Common myeloid progenitor, CD34-positive (primary cell): Measurements from ENCODE around the gene TSPAN12.

Source experiments
- CTCF ChIA-PET: fragments of 350-600 bp; sonication (Branson Sonifier 250); formaldehyde crosslinking; loops from one replicate; lab custom pipeline; 2021; ENCODE audit warnings: antibody characterized with exemption; lab: Charles Lee
- POLR2A ChIA-PET: fragments of 350-600 bp; sonication (Branson Sonifier 250); formaldehyde crosslinking; loops from one replicate; lab custom pipeline; 2021; ENCODE audit warnings: antibody characterized with exemption; lab: Charles Lee
- DNase-seq, 3 donors: peaks; one replicate each; pipeline versions ENCODE4 v3.0.0 to v3.0.0-alpha.2; 2013
- H3K27ac ChIP-seq, 2 experiments: 1 replicate in 1 of 2; 2 replicates in 1 of 2; pipeline ENCODE4 v1.7.0; 2013; ENCODE audit warnings: inconsistent platforms in 2 of 2, low read length in 2 of 2, mild to moderate bottlenecking in 2 of 2, low read depth in 1 of 2, moderate library complexity in 1 of 2; ENCODE audit not compliant: severe bottlenecking in 2 of 2, insufficient read depth in 1 of 2, poor library complexity in 1 of 2
- H3K27me3 ChIP-seq, 5 experiments: replicated peaks in 2 of 5; 1 replicate in 3 of 5; 2 replicates in 2 of 5; pipeline versions ENCODE4 v1.6.1 to v1.7.0; 2013; ENCODE audit warnings: low read length in 4 of 5, mild to moderate bottlenecking in 2 of 5, moderate library complexity in 2 of 5, inconsistent platforms in 1 of 5; ENCODE audit not compliant: insufficient read depth in 5 of 5, control insufficient read depth in 4 of 5
- H3K36me3 ChIP-seq, 4 experiments: 1 replicate in 2 of 4; 2 replicates in 2 of 4; pipeline versions ENCODE4 v1.6.1 to v1.7.0; 2013; ENCODE audit warnings: low read length in 3 of 4, control low read depth in 1 of 4, mild to moderate bottlenecking in 1 of 4; ENCODE audit not compliant: control insufficient read depth in 4 of 4, insufficient read depth in 4 of 4
- H3K4me1 ChIP-seq, 4 experiments: 1 replicate in 3 of 4; 2 replicates in 1 of 4; pipeline versions ENCODE4 v1.6.1 to v1.7.1; 2013; ENCODE audit warnings: low read length in 3 of 4, mild to moderate bottlenecking in 3 of 4, control low read depth in 1 of 4, inconsistent platforms in 1 of 4, moderate library complexity in 1 of 4; ENCODE audit not compliant: control insufficient read depth in 4 of 4, insufficient read depth in 4 of 4; ENCODE audit errors: control extremely low read depth in 1 of 4
- H3K4me3 ChIP-seq, 7 experiments: 1 replicate in 4 of 7; 2 replicates in 3 of 7; pipeline versions ENCODE4 v1.5.1 to v1.7.0; 2013; ENCODE audit warnings: mild to moderate bottlenecking in 7 of 7, low read length in 6 of 7, moderate library complexity in 6 of 7, inconsistent platforms in 2 of 7, low read depth in 2 of 7, control low read depth in 1 of 7; ENCODE audit not compliant: insufficient read depth in 4 of 7, control insufficient read depth in 1 of 7; ENCODE audit errors: extremely low read depth in 1 of 7
- H3K9me3 ChIP-seq, 5 experiments: 1 replicate in 4 of 5; 2 replicates in 1 of 5; pipeline versions ENCODE4 v1.6.1 to v1.7.1; 2013; ENCODE audit warnings: low read length in 4 of 5, mild to moderate bottlenecking in 2 of 5, inconsistent platforms in 1 of 5, low read depth in 1 of 5, moderate library complexity in 1 of 5; ENCODE audit not compliant: control insufficient read depth in 4 of 5, insufficient read depth in 2 of 5; ENCODE audit errors: control extremely low read depth in 1 of 5
- WGBS: methylation state at CpG from one replicate; pipeline ENCODE4 v1.1.5; 2013; ENCODE audit not compliant: insufficient coverage; 5-methylcytosine and 5-hydroxymethylcytosine counted together

Gene TSPAN12

DNA sequence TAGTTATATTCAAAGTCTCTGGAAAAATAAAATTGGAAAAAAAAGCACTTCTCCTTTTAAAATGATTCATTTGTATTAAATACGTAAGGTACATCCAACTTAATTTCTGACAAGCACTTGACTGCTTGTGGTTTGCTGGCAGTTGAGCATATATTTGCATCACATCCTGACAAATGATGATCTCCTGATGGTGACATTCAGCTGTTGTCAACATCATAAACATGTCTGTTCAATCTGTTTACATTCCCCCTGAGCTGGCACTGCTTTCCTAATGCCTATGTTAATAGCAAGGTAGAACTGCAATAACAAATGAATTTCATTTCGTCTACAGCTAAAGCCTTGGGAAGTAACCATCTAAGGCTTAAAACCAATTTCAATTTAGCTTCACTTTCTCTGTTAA, 24.4 kb downstream of the TSPAN12 start:
- no CpG with 5 or more reads among the region's 2 CpGs for WGBS
- no peaks in the 10 kb centered on the region for H3K4me1 ChIP-seq
- H3K27ac ChIP-seq, result no peak overlapping the region
- H3K27me3 ChIP-seq, result no peaks in the 10 kb centered on the region
- H3K9me3 ChIP-seq, result peaks cover 0 to 3% (median 0%) of the 10 kb centered on the region in 5 experiments
- no peaks in the 10 kb centered on the region for H3K36me3 ChIP-seq
- ChIA-PET POLR2A (no interaction called here), CTCF (no interaction called here)
- H3K4me3 ChIP-seq, result no peak overlapping the region
- DNase-seq, result peak; percentile 7 to 81 (median 67)

DNA sequence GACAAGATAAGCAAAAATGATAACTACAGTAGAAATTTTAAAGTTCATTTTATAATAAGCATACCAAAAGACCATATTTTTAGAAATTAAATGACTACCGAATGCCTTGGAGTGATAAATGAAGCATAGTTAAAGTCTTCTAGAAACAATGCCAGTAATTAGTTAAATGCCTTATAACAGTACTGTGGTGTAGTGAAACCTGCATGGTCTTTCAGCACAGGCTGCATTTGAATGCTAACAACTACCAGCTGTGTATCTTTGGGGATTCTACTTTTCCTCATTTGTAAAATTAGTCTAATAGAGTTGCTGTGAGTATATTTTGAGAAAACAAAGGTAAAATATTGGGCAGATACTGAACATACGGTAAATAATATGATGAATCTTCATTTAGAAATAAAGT, 25.1 kb downstream of the TSPAN12 start:
- DNase-seq, result no peak
- H3K27me3 ChIP-seq, result no peaks in the 10 kb centered on the region
- no peaks in the 10 kb centered on the region for H3K4me1 ChIP-seq
- H3K9me3 ChIP-seq, result peaks cover 0 to 3% (median 0%) of the 10 kb centered on the region in 5 experiments
- H3K27ac ChIP-seq, result no peak overlapping the region
- no peaks in the 10 kb centered on the region for H3K36me3 ChIP-seq
- no peak overlapping the region for H3K4me3 ChIP-seq
- ChIA-PET POLR2A (no interaction called here), CTCF (no interaction called here)
- WGBS, result no CpG with 5 or more reads among the region's 2 CpGs

DNA sequence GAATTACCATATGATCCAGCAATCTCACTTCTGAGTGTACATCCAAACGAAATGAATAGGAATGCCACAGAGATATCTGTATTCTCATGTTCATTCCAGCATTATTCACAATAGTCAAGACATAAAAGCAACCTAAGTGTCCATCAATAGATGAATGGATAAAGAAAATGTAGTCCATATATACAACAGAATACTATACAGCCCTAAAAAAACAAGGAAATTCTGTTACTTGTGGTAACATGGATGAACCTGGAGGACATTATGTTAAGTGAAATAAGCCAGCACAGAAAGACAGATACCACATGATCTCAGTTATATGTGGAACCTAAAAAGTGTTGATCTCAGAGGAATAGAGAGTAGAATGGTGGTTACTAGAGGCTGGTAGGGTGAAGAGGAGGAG, 26.7 kb downstream of the TSPAN12 start:
- CTCF ChIA-PET, result interaction anchor here (1.2 kb wide), 1 partner anchor 11 kb away, joined by 5 read pairs; no protein-coding TSS in a partner anchor

DNA sequence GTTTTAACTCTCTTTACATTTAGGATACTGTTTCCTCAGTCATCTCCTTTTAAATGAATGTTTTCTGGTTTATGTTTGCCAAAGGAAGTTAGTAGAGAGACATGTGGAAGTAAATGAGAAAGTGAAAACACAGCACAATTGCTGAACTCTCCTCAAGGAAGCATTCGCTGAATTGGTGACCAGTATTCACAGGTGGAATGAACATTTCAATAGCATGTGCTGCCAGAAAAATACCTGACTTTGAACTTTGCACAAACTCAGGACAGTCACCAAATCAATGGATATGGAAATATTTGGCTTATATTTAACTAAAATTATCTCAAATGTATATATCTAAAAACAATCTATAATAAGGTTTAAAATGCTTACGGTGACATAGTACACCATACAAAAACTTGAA, 28.5 kb downstream of the TSPAN12 start:
- WGBS, result 86% methylated on average over 2 of the region's 2 CpGs
- no peak for DNase-seq
- Histone ChIP-seq H3K9me3 (peaks cover 0 to 3% (median 0%) of the 10 kb centered on the region in 5 experiments), H3K27me3 (no peaks in the 10 kb centered on the region), H3K4me3 (no peak overlapping the region), H3K36me3 (no peaks in the 10 kb centered on the region), H3K4me1 (no peaks in the 10 kb centered on the region), H3K27ac (no peak overlapping the region)
- CTCF ChIA-PET, result interaction anchor here (0.6 kb wide), 1 partner anchor 169 kb away, joined by 3 read pairs; no protein-coding TSS in a partner anchor
- POLR2A ChIA-PET, result no interaction called here

More for the DNA sequence above, 26.7 kb downstream of the TSPAN12 start:
- no peak overlapping the region for H3K4me3 ChIP-seq
- H3K27ac ChIP-seq, result no peak overlapping the region
- H3K27me3 ChIP-seq, result no peaks in the 10 kb centered on the region
- POLR2A ChIA-PET, result no interaction called here
- H3K9me3 ChIP-seq, result peaks cover 0 to 3% (median 0%) of the 10 kb centered on the region in 5 experiments
- H3K36me3 ChIP-seq, result no peaks in the 10 kb centered on the region
- no peaks in the 10 kb centered on the region for H3K4me1 ChIP-seq
- DNase-seq, result no peak
- no CpG with 5 or more reads among the region's 1 CpG for WGBS

GRCh38 chr7:120828528-120828927, 29.4 kb downstream of the TSPAN12 start:
- H3K27ac ChIP-seq, result no peak overlapping the region
- ChIA-PET CTCF (interaction anchor here (0.6 to 1.0 kb wide), 2 partner anchors 19 to 170 kb away, joined by 3 to 5 read pairs; no protein-coding TSS in a partner anchor), POLR2A (no interaction called here)
- no peak for DNase-seq
- peaks cover 0 to 3% (median 0%) of the 10 kb centered on the region in 5 experiments for H3K9me3 ChIP-seq
- H3K4me3 ChIP-seq, result no peak overlapping the region
- H3K27me3 ChIP-seq, result no peaks in the 10 kb centered on the region
- no CpG with 5 or more reads among the region's 2 CpGs for WGBS
- H3K4me1 ChIP-seq, result no peaks in the 10 kb centered on the region
- no peaks in the 10 kb centered on the region for H3K36me3 ChIP-seq

- no peak for DNase-seq
- Histone ChIP-seq H3K27me3 (no peaks in the 10 kb centered on the region), H3K4me1 (no peaks in the 10 kb centered on the region), H3K9me3 (peaks cover 0 to 3% (median 0%) of the 10 kb centered on the region in 5 experiments), H3K36me3 (no peaks in the 10 kb centered on the region), H3K4me3 (no peak overlapping the region), H3K27ac (no peak overlapping the region)
- ChIA-PET CTCF (interaction anchor here (1.0 kb wide), 1 partner anchor 20 kb away, joined by 5 read pairs; no protein-coding TSS in a partner anchor), POLR2A (no interaction called here)
- 90% methylated on average over 4 of the region's 8 CpGs for WGBS
Observed at GRCh38 chr7:120827371-120828118, 30.4 kb downstream of the TSPAN12 start.

- peaks cover 0 to 3% (median 0%) of the 10 kb centered on the region in 5 experiments for H3K9me3 ChIP-seq
- no CpG with 5 or more reads among the region's 2 CpGs for WGBS
- DNase-seq, result no peak
- POLR2A ChIA-PET, result no interaction called here
- no peak overlapping the region for H3K4me3 ChIP-seq
- H3K4me1 ChIP-seq, result no peaks in the 10 kb centered on the region
- CTCF ChIA-PET, result interaction anchor here (1.3 kb wide), 1 partner anchor 9 kb away, joined by 3 read pairs; no protein-coding TSS in a partner anchor
- H3K27me3 ChIP-seq, result no peaks in the 10 kb centered on the region
- no peaks in the 10 kb centered on the region for H3K36me3 ChIP-seq
- H3K27ac ChIP-seq, result no peak overlapping the region
Observed at GRCh38 chr7:120825576-120825975, 32.4 kb downstream of the TSPAN12 start.
